HG03575 (cell line): ENCODE data around the gene OR52L1.
"Not testable (repeated sequence)": the region's sequence is repeated elsewhere in the genome, so short reads cannot be mapped to it uniquely, and the experiment has no call there.

ENCODE experiments used
- ATAC-seq: cut with Tn5 transposase; IDR thresholded peaks from one replicate; pipeline ENCODE4 v1.9.1; 2021; ENCODE audit not compliant: unreplicated experiment, insufficient number of reproducible peaks, low FRiP score; ENCODE audit errors: extremely low read depth

OR52L1 gene

DNA sequence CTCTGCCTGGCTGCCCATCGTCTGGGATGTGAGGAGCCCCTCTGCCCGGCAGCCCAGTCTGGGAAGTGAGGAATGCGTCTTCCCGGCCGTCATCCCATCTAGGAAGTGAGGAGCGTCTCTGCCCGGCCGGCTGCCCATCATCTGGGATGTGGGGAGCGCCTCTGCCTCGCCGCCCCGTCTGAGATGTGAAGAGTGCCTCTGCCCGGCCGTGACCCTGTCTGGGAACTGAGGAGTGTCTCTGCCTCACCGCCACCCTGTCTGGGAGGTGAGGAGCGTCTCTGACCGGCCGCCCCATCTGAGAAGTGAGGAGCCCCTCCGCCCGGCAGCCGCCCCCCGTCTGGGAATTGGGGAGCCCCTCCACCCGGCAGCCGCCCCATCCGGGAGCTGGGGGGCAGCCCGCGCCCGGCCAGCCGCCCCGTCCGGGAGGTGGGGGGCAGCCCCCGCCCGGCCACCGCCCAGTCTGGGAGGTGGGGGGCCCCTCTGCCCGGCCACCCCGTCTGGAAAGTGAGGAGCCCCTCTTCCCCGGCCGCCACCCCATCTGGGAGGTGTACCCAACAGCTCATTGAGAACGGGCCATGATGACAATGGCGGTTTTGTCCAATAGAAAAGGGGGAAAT lies 26.0 kb downstream of the OR52L1 start:
- not testable (repeated sequence) for ATAC-seq

- no peak for ATAC-seq
These were observed 31.2 kb downstream of the OR52L1 start for GRCh38 chr11:5955586-5955985.

GRCh38 chr11:5941951-5942350 lies 44.8 kb downstream of the OR52L1 start, which contains the start of gene OR56A3:
Gene OR56A3 (plus strand): TSS chr11:5942251. CDS start chr11:5947347, 5,096 bp downstream.
- no peak for ATAC-seq

DNA sequence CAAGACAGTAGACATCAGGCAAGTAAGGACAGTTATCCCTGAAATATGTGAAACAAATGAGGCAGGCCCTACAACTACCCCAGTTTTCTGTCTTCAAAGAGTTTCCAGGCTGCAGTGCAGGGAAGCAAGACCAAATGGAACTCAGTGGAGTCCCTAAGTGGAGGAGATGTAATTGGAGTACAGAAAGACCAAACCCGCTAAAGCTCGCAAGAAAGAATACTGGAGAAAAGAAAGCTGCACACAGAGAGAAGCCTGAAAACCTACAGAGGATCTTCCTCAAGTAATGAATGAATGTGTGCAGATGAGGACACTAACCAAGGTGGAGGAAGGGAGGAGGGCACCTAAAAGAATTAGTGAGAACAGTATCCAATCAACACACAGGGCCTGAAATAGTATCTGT lies 46.0 kb downstream of the OR52L1 start:
- no peak for ATAC-seq

GRCh38 chr11:5938603-5938965 lies 48.2 kb downstream of the OR52L1 start:
- ATAC-seq = no peak

- no peak for ATAC-seq
These were observed 48.8 kb downstream of the OR52L1 start for GRCh38 chr11:5937868-5938602.
